TTC549 (cell line): ENCODE measurements around the gene RMND1.
"Not testable (repeated sequence)": the region's sequence is repeated elsewhere in the genome, so short reads cannot be mapped to it uniquely, and the experiment has no call there.

Experiments
- FAIRE-seq: peaks from 2 replicates; lab custom pipeline; 2012; peaks lifted over from hg19 to GRCh38; lab: Jason Lieb, UNC

The RMND1 gene

GRCh38 chr6:151382631-151383030, 69.3 kb downstream of the RMND1 start:
- FAIRE-seq = not testable (repeated sequence)

DNA sequence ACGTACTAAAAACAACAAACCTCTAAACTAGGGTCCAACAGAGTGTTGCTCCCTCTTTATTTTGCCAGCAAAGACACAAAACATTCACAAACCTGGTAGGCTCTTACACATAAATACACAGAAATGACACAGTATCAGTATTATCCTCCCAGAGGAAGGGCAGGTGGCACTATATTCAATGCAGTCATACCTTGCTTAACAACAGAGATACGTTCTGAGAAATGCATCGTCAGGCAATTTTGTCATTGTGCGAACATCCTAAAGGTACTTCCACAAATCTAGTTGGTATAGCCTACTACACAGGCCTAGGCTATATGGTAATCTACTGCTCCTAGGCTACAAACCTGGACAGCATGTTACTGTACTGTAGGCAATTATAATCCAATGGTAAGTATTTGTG, 70.2 kb downstream of the RMND1 start:
- FAIRE-seq = no peak

DNA sequence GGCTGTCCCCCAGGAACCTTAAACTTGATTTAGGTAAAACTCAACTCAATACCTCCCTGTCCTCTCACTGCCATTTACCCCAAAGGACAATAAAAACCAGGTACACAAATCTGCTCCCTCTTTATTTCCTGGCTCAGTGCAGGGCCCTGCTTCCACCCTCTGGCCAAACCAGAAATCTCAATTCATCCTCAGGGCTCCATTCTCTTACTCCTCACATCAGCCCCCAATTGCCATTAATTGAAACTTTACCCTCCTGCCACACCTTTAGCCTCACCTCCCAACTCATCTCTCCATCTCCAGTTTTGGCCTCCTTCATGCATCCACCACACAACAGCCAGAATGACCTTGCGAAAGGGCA, 71.1 kb downstream of the RMND1 start:
- no peak for FAIRE-seq

- no peak for FAIRE-seq
Measured at GRCh38 chr6:151379933-151380847, 71.7 kb downstream of the RMND1 start.

GRCh38 chr6:151377095-151377494, 74.8 kb downstream of the RMND1 start:
- FAIRE-seq = no peak

- no peak for FAIRE-seq
Measured at GRCh38 chr6:151376440-151376839, 75.5 kb downstream of the RMND1 start.

GRCh38 chr6:151375833-151376232, 76.1 kb downstream of the RMND1 start:
- no peak for FAIRE-seq

GRCh38 chr6:151374036-151374683, 77.8 kb downstream of the RMND1 start:
- no peak for FAIRE-seq

GRCh38 chr6:151372164-151372563, 79.8 kb downstream of the RMND1 start:
- no peak for FAIRE-seq

GRCh38 chr6:151370509-151371078, 81.3 kb downstream of the RMND1 start:
- FAIRE-seq = no peak

- no peak for FAIRE-seq
Measured at GRCh38 chr6:151365233-151365632, 86.7 kb downstream of the RMND1 start.

DNA sequence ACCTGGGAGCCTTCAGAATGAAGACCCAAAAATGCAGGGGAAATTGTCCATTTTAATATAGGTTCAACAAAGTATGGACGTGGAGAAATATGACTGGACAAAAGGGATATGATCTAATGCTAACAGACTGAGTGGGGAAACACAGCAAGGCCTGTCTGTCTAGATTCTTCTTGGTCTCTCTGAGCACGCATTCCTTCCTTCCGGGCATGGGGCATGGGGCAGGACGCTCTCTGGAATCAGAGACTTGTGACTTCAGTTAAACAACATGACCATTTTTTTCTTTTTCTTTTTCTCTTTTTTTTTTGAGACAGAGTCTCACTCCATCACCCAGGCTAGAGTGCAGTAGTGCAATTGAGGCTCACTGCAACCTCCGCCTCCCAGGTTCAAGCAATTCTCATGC, 92.4 kb downstream of the RMND1 start:
- no peak for FAIRE-seq

GRCh38 chr6:151358475-151358874, 93.5 kb downstream of the RMND1 start:
- no peak for FAIRE-seq

- no peak for FAIRE-seq
Measured at GRCh38 chr6:151357758-151358436, 94.0 kb downstream of the RMND1 start.

DNA sequence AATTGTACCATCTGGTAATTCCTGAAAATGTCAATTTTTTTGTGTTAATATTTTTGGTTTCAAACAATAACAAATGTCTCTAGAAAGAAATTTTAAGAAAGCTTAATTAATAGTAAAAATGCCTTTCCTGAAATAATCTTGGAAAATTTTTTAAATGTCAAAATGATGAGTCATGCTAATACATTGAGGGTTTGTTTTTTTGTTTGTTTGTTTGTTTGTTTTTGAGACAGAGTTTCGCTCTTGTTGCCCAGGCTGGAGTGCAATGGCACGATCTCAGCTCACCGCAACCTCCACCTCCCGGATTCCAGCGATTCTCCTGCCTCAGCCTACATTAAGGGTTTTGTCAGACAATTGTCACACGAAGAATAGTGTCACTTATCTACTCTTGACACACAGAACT, 94.9 kb downstream of the RMND1 start:
- FAIRE-seq = not testable (repeated sequence)
